Activated CD8-positive, alpha-beta memory T cell treated with anti-CD3 and anti-CD28 coated beads for 36 hours (primary cell): ENCODE data around the gene HSPBP1. TPM values are rescaled to one million over a fixed set of nuclear protein-coding genes. Genes with fewer than 3 reads are reported as not detected.

Experiments used
- CTCF ChIA-PET: fragments of 350-600 bp; sonication (Branson Sonifier 250); formaldehyde crosslinking; loops from one replicate; lab custom pipeline; 2021; ENCODE audit warnings: antibody characterized with exemption; lab: Charles Lee
- POLR2A ChIA-PET: fragments of 350-600 bp; sonication (Branson Sonifier 250); formaldehyde crosslinking; loops from one replicate; lab custom pipeline; 2021; ENCODE audit warnings: antibody characterized with exemption; lab: Charles Lee
- total RNA-seq, 2 experiments: library from RNA; stranded (reverse); gene quantifications; one replicate each; pipeline ENCODE4 v1.2.3, GENCODE V29; 2021

HSPBP1 gene
- total RNA-seq, 2 experiments from 2014 or later, result 74.4 to 79.6 TPM

- ChIA-PET POLR2A (no interaction called here), CTCF (no interaction called here)
Observed at GRCh38 chr19:55306712-55307111, 26.8 kb upstream of the HSPBP1 start.

DNA sequence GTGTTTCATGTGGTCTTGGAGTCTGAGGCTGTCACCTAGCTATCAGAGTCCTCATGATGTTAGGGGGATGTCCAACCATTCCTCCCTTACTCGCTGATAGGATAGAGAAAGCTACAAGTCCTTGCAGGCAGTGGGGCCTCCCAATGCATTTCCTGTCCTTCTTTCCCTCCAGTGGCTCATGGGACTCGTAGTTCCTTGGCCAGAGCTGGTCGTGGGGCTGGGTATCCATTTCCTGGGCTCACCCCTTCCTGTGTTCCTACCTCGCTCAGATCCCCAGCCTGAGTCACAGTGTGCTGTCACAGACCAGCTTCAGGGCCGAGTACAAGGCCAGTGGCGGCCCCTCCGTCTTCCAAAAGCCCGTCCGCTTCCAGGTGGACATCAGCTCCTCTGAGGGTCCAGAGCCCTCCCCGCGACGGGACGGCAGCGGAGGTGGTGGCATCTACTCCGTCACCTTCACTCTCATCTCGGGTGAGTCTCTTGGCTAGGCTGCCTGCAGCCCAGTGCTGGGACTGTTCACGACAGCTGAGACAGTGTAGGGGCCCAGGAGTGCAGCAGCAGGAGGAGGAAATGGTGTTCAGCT is 26.2 kb upstream of the HSPBP1 start:
- ChIA-PET POLR2A (no interaction called here), CTCF (no interaction called here)

DNA sequence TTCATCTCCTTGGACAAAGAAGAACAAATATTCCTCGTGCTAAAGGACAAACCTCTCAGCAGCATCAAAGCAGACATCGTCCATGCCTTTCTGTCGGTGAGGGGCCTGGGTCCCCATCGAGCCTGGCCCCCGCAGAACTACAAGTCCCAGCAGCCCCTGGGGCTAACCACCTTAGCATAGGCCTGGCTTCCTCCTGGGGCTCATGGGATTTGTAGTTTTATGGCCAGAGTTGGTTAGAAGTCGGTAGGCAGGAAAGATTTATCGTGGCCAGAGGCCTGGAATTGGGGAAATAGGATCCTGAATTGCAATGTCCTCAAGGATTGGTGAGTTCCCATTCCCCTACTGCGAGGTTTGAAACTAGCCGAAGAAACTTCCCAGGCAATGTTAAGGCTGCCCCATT is 25.6 kb upstream of the HSPBP1 start:
- POLR2A ChIA-PET, result no interaction called here
- CTCF ChIA-PET, result no interaction called here

- POLR2A ChIA-PET, result no interaction called here
- CTCF ChIA-PET, result no interaction called here
Observed at GRCh38 chr19:55304980-55305379, 25.1 kb upstream of the HSPBP1 start.

GRCh38 chr19:55304279-55304978 is 24.5 kb upstream of the HSPBP1 start:
- CTCF ChIA-PET, result interaction anchor here (0.5 kb wide), 1 partner anchor 327 kb away, joined by 3 read pairs; no protein-coding TSS in a partner anchor
- POLR2A ChIA-PET, result no interaction called here

- CTCF ChIA-PET, result interaction anchor here (1.0 to 1.1 kb wide), 2 partner anchors 36 to 44 kb away, joined by 4 to 6 read pairs; partner anchors contain the start of gene KMT5C
- POLR2A ChIA-PET, result interaction anchor here (0.7 kb wide), 1 partner anchor 162 kb away, joined by 3 read pairs; no protein-coding TSS in a partner anchor
Observed at GRCh38 chr19:55303477-55303876, 23.6 kb upstream of the HSPBP1 start.

DNA sequence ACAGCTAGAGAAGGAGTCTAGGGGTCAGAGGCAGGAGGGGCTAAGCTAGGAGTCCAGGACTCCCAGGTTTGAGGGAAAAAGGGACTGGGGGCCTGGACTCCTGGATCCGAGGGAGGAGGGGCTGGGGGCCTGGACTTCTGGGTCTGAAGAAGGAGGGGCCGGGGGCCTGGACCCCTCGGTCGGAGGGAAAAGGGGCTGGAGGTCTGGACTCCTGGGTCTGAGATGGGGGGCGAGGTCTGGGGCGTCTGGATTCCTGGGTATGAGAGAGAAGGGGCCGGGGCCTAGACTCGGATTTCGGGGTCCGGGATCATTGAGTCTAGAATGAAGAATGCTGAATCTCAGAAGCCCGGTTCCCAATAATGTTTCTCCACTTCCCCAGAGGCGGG is 22.4 kb upstream of the HSPBP1 start:
- CTCF ChIA-PET, result interaction anchor here (0.7 to 2.5 kb wide), 19 partner anchors 10 to 1888 kb away, joined by 3 to 17 read pairs (median 6); partner anchors contain the start of genes KMT5C, RPL28 and TMEM238
- POLR2A ChIA-PET, result interaction anchor here (1.0 to 1.5 kb wide), 4 partner anchors 37 to 106 kb away, joined by 3 to 6 read pairs (median 3); partner anchors contain the start of gene KMT5C

DNA sequence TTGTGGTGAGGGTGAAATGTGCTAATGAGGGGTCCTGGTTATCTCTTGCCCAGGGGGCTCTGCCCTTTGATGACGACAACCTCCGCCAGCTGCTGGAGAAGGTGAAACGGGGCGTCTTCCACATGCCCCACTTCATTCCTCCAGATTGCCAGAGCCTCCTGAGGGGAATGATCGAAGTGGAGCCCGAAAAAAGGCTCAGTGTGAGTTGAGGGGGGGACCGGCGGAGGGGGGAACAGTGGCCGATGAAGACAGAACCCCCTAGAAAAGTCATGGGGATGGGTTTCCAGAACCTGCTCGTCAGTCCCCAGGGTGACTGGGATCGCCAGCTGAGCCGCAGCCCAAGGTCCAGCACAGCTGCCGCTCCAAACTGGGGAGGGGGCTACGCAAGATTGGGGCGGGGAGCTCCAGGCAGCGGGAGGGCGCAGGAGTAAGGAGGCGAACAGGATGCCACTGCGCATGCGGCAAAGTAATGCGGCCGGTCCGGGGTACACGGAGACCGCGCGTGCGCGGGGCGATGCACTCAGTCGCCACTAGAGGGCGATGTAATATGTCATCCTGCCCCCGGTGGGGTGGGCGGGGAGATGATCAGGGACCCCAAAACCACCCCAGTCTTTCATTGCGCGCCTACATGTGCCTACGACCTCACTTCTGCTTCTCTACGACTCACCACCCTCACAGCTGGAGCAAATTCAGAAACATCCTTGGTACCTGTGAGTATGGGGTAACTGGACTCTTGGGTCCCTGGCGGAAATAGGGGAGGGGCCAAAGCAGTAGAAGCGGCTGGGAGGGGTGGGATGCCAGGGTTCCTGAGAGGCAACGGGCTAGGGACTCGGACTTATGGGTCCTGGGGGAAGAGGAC is 21.8 kb upstream of the HSPBP1 start:
- ChIA-PET CTCF (interaction anchor here (0.6 to 2.5 kb wide), 29 partner anchors 8 to 1889 kb away, joined by 3 to 17 read pairs (median 4); partner anchors contain the start of genes KMT5C, PPP6R1, RPL28 and TMEM238), POLR2A (interaction anchor here (0.9 to 1.5 kb wide), 6 partner anchors 37 to 107 kb away, joined by 3 to 6 read pairs (median 3); partner anchors contain the start of gene KMT5C)

DNA sequence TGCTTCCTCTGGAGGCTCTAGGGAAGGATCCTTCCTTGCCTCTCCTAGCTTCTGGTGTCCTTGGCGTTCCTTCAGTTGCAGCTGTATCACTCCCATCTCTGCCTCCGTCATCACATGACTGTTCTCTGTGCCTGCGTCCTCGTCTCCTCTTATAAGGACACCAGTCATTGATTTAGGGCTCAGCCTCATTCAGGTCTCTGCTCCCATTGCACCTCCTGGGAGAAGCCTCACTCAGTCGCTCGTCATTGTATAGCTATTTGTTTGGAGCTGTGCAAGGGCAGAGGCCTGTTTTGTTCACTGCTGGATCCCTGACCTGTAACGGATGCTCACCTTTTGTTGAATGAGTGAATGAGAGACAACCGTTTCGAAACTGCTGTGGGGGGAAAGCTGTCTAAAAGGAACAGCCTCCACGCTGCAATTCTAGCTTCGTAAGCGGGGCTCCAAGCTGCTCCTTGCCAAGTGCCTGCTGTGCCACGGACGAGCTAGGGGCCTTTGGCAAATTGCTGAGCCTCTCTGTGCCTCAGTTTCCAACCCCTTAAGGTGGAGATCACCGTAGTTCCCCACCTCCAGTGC is 21.1 kb upstream of the HSPBP1 start:
- CTCF ChIA-PET, result interaction anchor here (0.6 to 2.5 kb wide), 24 partner anchors 9 to 328 kb away, joined by 3 to 17 read pairs (median 5); partner anchors contain the start of genes KMT5C, PPP6R1, RPL28 and TMEM238
- POLR2A ChIA-PET, result interaction anchor here (0.9 to 1.5 kb wide), 5 partner anchors 38 to 108 kb away, joined by 3 read pairs; no protein-coding TSS in a partner anchor

DNA sequence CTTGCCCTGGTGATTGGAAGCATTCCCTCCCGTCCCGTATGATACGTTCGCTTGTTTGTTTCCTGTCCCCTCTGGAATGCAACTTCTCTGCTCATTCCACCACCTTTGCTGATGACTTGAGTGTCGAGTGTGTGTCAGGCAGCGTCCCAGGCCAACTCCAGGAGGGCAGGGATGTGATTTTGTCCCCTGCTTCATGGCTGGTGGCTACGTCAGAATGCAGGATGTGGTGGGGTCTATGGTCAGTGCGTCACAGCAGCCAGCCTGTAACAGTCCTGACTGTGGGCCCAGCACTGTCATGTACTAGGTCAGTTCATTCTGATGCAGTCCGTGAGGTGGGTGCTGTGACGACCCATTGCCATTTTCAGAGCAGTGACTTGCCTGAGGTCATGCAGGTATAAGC is 20.1 kb upstream of the HSPBP1 start:
- CTCF ChIA-PET, result no interaction called here
- POLR2A ChIA-PET, result no interaction called here

DNA sequence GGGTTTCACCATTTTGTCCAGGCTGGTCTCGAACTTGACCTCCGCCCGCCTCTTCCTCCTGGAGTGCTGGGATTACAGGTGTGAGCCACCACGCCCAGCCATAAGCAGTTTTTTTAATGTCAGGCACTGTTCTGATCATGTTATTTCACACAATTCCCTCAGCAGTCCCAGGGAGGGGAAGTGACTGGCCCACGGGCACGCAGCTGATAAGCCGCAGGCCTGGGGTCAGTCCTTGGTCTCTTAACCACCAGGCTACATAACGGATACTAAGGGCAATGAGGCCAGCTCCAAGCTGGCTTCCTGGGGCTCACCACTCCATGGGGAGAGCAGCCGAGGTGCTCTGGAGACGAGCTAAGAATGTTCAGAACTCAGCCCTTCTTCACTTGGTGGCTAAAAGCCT is 17.4 kb upstream of the HSPBP1 start:
- ChIA-PET POLR2A (no interaction called here), CTCF (no interaction called here)

GRCh38 chr19:55289117-55289796 is 9.3 kb upstream of the HSPBP1 start:
- ChIA-PET POLR2A (no interaction called here), CTCF (no interaction called here)

DNA sequence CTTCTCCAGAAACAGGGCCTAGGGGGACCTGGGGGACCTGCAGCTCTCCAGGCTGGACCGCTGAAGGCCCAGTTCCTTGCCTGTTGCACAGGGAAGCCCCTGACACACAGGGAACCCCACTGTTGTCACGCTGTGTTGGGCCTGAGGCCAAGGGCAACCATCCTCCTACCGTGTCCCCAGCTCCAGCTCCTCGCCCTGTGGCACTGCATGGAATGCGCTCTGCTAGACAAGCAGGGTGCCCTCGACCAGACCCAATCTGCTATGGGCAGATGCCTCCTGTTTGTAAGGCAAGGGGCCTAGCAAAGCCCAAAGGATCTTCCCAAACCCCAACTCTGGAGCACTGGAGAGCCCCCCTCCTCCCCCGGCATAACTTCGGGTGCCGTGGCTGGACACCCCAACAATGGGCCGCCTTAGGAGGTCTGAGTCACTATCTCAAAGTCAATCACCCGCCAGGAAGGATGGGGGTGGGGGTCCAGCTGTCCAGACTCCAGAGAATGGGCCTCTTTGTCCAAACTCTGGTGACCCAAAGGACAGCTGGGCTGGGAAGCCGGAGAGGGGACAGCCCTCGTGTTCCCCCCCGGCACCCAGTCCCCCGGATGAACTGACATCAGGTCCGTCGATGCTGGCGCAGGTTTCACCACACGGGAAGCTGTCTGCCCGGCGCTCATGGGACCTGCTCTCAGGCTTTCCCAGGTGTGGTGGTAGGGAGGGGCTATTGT is 7.6 kb upstream of the HSPBP1 start:
- POLR2A ChIA-PET, result no interaction called here
- CTCF ChIA-PET, result no interaction called here

DNA sequence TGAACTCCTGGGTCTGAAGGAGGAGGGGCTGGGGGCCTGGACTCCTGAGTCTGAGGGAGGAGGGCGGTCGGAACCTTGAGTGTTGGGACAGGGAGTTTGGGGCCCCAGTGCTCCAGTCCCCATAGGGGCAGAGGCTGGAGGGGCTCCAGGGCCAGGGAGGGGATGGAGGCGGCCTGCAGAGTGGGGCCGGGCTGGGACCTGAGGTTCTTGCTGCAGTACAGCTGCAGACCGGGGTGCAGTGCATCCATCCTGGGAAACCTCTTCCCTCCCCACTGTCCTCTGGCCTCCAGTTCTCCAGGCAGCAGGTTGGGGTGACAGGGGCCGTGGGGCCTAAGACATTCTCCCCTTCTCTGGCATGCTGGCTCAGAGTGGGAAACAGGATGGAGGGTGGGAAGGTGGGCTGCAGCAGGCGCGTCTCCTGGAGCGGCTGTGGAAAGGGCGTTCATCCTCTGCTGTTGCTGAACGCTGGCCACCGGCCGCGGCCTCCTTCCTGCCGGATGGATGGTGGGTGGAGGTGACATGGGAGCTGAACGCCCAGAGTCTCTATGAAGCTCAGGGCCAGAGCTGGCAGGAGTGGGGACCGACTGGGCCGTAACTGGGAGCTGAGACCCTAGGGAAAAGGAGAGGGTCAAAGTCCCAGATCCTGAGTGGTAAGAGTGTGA is 5.5 kb upstream of the HSPBP1 start:
- CTCF ChIA-PET, result no interaction called here
- POLR2A ChIA-PET, result no interaction called here

GRCh38 chr19:55284405-55285058 is 4.6 kb upstream of the HSPBP1 start:
- ChIA-PET POLR2A (interaction anchor here (0.6 kb wide), 1 partner anchor 99 kb away, joined by 4 read pairs; no protein-coding TSS in a partner anchor), CTCF (no interaction called here)

DNA sequence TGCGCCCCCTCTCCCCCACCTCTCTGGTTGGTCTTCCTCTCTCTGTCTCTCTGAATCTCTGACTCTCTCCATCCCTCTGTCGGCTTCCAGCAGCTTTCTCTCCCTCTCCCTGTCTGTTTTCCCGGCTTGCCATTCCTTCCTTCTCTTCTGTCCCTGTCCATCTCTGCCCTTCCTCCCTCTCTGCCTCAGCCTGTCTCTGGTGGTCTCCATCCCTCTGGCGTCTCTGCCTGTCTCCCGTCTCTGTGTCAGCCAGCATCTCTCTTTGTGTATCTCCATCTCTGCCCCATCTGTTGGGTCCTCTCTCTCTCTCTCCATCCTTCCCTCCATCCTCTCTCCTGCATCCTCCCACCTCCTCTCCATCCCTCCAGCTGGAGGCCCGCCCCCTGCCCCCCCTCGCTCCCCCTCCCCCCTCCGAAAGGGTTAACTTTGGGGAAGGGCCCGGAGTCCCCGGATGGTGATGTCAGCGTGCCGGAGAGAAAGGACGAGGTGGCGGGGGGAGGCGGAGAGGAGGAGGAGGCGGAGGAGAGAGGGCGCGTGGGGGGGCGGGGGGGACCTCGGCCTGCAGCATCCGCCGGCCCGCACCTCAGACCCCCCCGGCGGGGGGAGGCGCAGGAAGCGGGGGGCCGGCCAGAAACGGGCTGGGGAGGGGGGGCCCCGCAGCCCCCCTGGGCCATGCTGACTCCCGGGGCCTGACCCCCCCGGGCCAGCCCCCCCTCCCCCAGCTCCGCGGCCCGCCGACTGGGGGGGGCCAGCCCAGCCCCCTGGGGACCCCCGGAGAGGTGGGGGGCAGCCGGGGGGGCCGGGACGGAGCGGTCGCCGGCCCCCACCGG is 3.9 kb upstream of the HSPBP1 start, which contains the start of gene BRSK1:
Gene BRSK1, plus strand, starts transcription at position 450 of the 830 bp plus-strand sequence. CDS start 446 bp downstream, outside the sequence.
- ChIA-PET POLR2A (interaction anchor here (0.6 kb wide), 1 partner anchor 100 kb away, joined by 4 read pairs; no protein-coding TSS in a partner anchor), CTCF (interaction anchor here (1.2 to 2.2 kb wide), 2 partner anchors 18 to 184 kb away, joined by 3 to 8 read pairs; no protein-coding TSS in a partner anchor)
